T-helper 2 cell treated with Interferon-gamma antibody and Interleukin-4, amounts not matched to agents 5 μg/mL and 100 μg/mL, for 36 hours (primary cell): ENCODE results near the gene ATP6V0B.

Source experiments
- DNase-seq: peaks from one replicate; pipeline ENCODE4 v3.0.0; 2021; ENCODE audit warnings: low spot score
- H3K27ac Mint-ChIP-seq: one replicate; pipeline ENCODE4 v1.8.0; 2021; ENCODE audit warnings: mild to moderate bottlenecking, mixed read lengths
- H3K27me3 Mint-ChIP-seq: one replicate; pipeline ENCODE4 v1.8.0; 2021; ENCODE audit warnings: low read depth, mixed read lengths
- H3K36me3 Mint-ChIP-seq: one replicate; pipeline ENCODE4 v1.8.0; 2021; ENCODE audit warnings: low read depth, mixed read lengths
- H3K4me1 Mint-ChIP-seq: one replicate; pipeline ENCODE4 v1.8.0; 2021; ENCODE audit warnings: low read depth, mixed read lengths
- H3K4me3 Mint-ChIP-seq: one replicate; pipeline ENCODE4 v1.8.0; 2022; ENCODE audit warnings: mild to moderate bottlenecking, moderate library complexity, mixed read lengths
- H3K9me3 Mint-ChIP-seq: one replicate; pipeline ENCODE4 v1.8.0; 2021; ENCODE audit warnings: mixed read lengths

ATP6V0B gene

GRCh38 chr1:43979528-43980254, 4.9 kb downstream of the ATP6V0B start:
- Mint-ChIP-seq H3K27me3 (no peaks in the 10 kb centered on the region), H3K36me3 (peaks cover 29% of the 10 kb centered on the region), H3K9me3 (no peaks in the 10 kb centered on the region), H3K4me3 (peak overlapping the region; percentile 88), H3K27ac (peak overlapping the region; percentile 87), H3K4me1 (peaks cover 30% of the 10 kb centered on the region)
- DNase-seq = peak; percentile 44

DNA sequence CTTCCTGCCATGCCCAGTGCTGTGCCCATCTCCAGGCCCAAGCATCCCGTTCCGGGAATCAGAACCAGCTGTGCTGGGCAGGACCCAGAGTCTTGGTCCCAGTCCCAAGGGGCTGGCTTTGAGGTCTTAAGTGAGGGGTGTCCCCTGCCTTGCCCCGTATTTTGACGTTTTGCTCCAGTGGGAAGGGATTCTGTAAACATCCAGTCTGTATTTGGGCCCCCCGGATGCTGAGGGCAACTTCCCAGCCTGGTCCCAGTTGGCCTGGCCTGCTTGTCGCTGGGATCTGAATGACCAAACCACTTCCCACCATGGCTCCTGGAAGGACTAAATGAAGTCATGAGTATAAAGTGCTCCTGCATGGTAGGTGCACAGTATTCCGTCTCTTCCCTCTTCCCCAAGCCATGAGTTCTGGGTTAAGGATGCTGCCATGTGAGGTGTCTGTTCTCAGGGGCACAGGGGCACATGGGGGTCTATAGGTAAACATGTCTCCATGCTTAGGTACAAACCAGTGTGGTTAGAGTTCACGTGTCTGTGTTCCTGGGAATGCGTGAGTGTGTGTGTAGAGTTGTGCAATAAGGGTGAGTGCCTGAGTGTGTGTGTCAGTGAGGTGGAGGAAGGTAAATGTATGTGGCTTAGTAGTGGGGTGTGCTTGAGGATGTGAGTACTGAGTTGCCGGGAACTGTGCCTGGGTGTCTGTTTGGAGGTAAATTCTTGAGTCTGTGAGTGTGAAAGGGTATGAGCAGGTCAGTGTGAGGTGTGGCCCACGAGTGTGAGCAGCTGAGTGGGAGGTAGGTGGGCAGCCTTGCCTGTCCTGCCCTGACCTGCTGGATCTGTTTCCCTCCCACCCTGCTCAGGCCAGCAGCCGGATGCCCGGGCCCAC, 5.7 kb downstream of the ATP6V0B start:
- Mint-ChIP-seq H3K9me3 (no peaks in the 10 kb centered on the region), H3K36me3 (peaks cover 29% of the 10 kb centered on the region), H3K27ac (no peak overlapping the region), H3K4me3 (peak overlapping the region; percentile 88), H3K4me1 (peaks cover 30% of the 10 kb centered on the region), H3K27me3 (no peaks in the 10 kb centered on the region)
- no peak for DNase-seq

- Mint-ChIP-seq H3K27me3 (no peaks in the 10 kb centered on the region), H3K9me3 (no peaks in the 10 kb centered on the region), H3K27ac (no peak overlapping the region), H3K4me3 (no peak overlapping the region), H3K4me1 (peaks cover 25% of the 10 kb centered on the region), H3K36me3 (peaks cover 29% of the 10 kb centered on the region)
- DNase-seq = no peak
Observed at GRCh38 chr1:43981135-43981491, 6.4 kb downstream of the ATP6V0B start.

- H3K4me1 Mint-ChIP-seq = peaks cover 21% of the 10 kb centered on the region
- H3K27ac Mint-ChIP-seq = no peak overlapping the region
- H3K4me3 Mint-ChIP-seq = no peak overlapping the region
- H3K9me3 Mint-ChIP-seq = no peaks in the 10 kb centered on the region
- DNase-seq = no peak
- peaks cover 24% of the 10 kb centered on the region for H3K36me3 Mint-ChIP-seq
- no peaks in the 10 kb centered on the region for H3K27me3 Mint-ChIP-seq
Observed at GRCh38 chr1:43981636-43982035, 6.9 kb downstream of the ATP6V0B start.

DNA sequence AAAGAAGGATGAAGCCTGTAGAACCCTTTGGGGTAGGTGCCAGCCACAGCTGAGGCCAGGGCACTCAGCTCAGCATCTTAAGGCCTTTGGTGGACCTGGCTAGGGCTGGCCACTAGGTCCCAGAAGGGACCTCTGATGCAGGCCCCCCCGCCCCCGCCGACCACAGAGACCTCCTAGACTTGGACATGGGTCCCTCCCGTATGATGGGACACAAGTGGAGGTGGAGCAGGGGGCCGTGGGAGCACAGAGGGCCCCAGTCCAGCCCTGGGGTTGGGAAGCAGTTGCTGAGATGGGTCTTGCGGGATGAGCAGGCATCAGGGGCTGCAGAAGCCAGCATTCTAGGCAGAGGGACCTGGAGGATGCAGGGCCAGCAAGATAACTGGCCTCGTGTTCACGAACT, 7.5 kb downstream of the ATP6V0B start:
- Mint-ChIP-seq H3K4me3 (no peak overlapping the region), H3K27me3 (no peaks in the 10 kb centered on the region), H3K9me3 (no peaks in the 10 kb centered on the region), H3K36me3 (peaks cover 18% of the 10 kb centered on the region), H3K27ac (no peak overlapping the region), H3K4me1 (peaks cover 20% of the 10 kb centered on the region)
- no peak for DNase-seq

GRCh38 chr1:43982808-43983207, 8.0 kb downstream of the ATP6V0B start:
- no peak overlapping the region for H3K4me3 Mint-ChIP-seq
- DNase-seq = no peak
- no peaks in the 10 kb centered on the region for H3K27me3 Mint-ChIP-seq
- H3K36me3 Mint-ChIP-seq = peaks cover 13% of the 10 kb centered on the region
- no peaks in the 10 kb centered on the region for H3K9me3 Mint-ChIP-seq
- peaks cover 14% of the 10 kb centered on the region for H3K4me1 Mint-ChIP-seq
- no peak overlapping the region for H3K27ac Mint-ChIP-seq

DNA sequence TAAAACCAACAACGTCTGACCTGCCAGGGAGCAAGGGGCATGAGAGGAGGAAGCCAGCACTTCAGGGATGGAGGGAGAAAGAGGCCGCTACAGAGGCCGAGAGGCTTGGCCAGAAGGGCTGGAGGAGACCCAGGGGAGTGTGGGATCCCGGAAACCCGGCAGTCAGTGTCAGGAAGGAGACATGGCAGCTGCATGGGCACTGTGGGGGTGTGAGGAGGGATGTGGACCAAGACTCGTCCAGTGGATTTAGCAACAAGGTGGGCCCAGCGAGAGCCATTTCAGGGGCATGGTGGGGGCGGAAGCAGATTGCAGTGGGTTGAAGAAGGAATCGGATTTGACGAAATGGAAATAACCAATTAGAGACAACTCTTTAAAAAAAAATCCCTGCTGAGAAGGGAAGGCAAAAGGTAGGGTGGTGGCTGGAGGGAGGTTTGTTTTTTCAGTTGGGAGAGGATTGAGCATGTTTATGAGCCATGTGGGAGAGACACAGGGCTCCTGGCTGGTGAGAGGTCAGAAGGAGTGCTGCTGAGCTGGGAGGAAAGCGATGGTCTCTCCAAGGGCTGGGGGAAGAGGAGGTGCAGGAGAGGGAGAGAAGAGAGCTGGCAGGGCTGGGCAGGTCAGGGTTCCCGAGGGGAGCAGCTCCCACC, 8.6 kb downstream of the ATP6V0B start:
- DNase-seq = no peak
- Mint-ChIP-seq H3K27me3 (no peaks in the 10 kb centered on the region), H3K4me1 (peaks cover 13% of the 10 kb centered on the region), H3K9me3 (no peaks in the 10 kb centered on the region), H3K4me3 (no peak overlapping the region), H3K27ac (no peak overlapping the region), H3K36me3 (peaks cover 8% of the 10 kb centered on the region)

DNA sequence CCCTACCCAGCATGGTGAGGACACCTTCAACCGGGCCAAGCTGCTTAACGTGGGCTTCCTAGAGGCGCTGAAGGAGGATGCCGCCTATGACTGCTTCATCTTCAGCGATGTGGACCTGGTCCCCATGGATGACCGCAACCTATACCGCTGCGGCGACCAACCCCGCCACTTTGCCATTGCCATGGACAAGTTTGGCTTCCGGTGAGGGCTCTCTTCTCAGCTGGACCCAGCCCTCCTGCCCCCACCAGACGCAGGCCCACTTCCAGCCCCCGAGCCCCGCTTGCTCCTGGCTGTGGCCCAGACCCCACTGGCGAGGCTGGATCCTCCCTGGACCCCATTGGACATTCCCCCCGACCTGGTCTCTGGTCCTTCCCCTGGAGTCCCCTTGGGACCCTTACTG, 10.1 kb downstream of the ATP6V0B start:
- no peak overlapping the region for H3K27ac Mint-ChIP-seq
- no peak for DNase-seq
- H3K9me3 Mint-ChIP-seq = no peaks in the 10 kb centered on the region
- no peaks in the 10 kb centered on the region for H3K27me3 Mint-ChIP-seq
- H3K4me3 Mint-ChIP-seq = no peak overlapping the region
- H3K36me3 Mint-ChIP-seq = peaks cover 4% of the 10 kb centered on the region
- peaks cover 10% of the 10 kb centered on the region for H3K4me1 Mint-ChIP-seq

DNA sequence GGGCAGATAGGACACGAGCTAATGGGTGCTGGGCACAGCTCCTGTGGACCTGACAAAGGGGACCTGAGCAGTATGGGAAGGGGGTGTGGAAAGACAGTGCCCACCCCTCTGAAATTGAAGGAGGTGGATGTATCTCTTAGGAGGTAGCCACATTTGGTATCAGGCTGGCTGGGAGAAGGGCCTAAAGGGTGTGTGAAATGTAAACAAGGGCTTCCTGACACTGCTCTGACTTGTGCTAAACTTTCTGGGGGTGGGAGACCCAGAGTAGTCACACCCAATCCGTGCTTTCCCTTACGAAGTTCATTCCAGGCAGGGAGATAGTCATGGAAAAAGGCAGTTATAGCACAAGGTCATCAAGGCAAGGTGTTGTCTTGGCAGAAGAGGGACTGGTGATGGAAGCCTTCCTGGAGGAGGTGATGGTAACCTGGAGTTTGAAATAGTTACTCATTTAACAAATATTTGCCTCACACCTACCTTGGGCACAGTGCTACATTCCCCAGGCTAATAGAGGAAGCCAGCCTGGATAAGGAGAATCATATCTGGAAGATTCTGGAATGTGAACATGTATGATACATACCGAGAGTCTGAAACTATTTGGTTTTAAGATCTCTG, 11.3 kb downstream of the ATP6V0B start:
- no peaks in the 10 kb centered on the region for H3K27me3 Mint-ChIP-seq
- no peak for DNase-seq
- H3K4me1 Mint-ChIP-seq = peaks cover 4% of the 10 kb centered on the region
- no peaks in the 10 kb centered on the region for H3K9me3 Mint-ChIP-seq
- no peak overlapping the region for H3K4me3 Mint-ChIP-seq
- no peak overlapping the region for H3K27ac Mint-ChIP-seq
- H3K36me3 Mint-ChIP-seq = peaks cover 3% of the 10 kb centered on the region

DNA sequence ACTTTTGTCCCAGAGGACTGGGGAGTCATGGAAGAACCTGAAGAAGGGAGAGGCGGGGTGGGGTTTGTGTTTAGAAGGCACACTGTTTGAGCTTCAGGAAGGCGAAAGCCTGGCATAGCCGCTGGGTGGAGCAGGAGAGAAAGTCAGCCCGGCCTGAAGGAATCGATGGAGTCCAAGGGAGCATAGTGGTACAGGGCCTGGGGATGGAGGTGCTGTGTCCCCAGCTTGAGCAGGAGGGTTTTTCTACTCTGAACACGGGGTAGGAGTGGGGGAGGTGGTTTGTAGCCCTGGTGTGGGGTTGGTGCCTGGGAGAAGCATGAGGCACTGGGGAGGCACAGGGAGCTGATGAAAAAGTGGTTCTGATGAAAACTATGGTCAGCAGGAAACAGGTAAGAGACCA, 12.0 kb downstream of the ATP6V0B start:
- no peak for DNase-seq
- Mint-ChIP-seq H3K27ac (no peak overlapping the region), H3K4me1 (peaks cover 7% of the 10 kb centered on the region)

GRCh38 chr1:43987159-43987902, 12.6 kb downstream of the ATP6V0B start:
- H3K9me3 Mint-ChIP-seq = no peaks in the 10 kb centered on the region
- no peak for DNase-seq
- H3K36me3 Mint-ChIP-seq = peaks cover 3% of the 10 kb centered on the region
- no peak overlapping the region for H3K4me3 Mint-ChIP-seq
- peaks cover 11% of the 10 kb centered on the region for H3K4me1 Mint-ChIP-seq
- no peak overlapping the region for H3K27ac Mint-ChIP-seq
- no peaks in the 10 kb centered on the region for H3K27me3 Mint-ChIP-seq

More for the DNA sequence above, 12.0 kb downstream of the ATP6V0B start:
- no peaks in the 10 kb centered on the region for H3K27me3 Mint-ChIP-seq
- no peak overlapping the region for H3K4me3 Mint-ChIP-seq
- peaks cover 3% of the 10 kb centered on the region for H3K36me3 Mint-ChIP-seq
- H3K9me3 Mint-ChIP-seq = no peaks in the 10 kb centered on the region

DNA sequence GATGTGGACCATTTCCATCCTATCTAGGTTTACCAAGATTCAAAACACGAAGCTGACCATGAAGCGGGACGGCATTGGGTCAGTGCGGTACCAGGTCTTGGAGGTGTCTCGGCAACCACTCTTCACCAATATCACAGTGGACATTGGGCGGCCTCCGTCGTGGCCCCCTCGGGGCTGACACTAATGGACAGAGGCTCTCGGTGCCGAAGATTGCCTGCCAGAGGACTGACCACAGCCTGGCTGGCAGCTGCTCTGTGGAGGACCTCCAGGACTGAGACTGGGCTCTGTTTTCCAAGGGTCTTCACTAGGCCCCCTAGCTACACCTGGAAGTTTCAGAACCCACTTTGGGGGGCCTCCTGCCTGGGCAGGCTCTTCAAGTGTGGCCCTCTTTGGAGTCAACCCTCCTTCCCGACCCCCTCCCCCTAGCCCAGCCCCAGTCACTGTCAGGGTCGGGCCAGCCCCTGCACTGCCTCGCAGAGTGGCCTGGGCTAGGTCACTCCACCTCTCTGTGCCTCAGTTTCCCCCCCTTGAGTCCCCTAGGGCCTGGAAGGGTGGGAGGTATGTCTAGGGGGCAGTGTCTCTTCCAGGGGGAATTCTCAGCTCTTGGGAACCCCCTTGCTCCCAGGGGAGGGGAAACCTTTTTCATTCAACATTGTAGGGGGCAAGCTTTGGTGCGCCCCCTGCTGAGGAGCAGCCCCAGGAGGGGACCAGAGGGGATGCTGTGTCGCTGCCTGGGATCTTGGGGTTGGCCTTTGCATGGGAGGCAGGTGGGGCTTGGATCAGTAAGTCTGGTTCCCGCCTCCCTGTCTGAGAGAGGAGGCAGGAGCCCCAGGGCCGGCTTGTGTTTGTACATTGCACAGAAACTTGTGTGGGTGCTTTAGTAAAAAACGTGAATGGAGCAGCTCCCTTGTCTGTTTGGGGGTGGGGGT, 15.8 kb downstream of the ATP6V0B start:
- Mint-ChIP-seq H3K4me1 (peaks cover 16% of the 10 kb centered on the region), H3K4me3 (peak overlapping the region; percentile 94), H3K9me3 (no peaks in the 10 kb centered on the region), H3K27me3 (no peaks in the 10 kb centered on the region), H3K36me3 (no peaks in the 10 kb centered on the region), H3K27ac (no peak overlapping the region)
- no peak for DNase-seq

GRCh38 chr1:43991200-43991475, 16.4 kb downstream of the ATP6V0B start:
- Mint-ChIP-seq H3K27ac (no peak overlapping the region), H3K9me3 (no peaks in the 10 kb centered on the region), H3K4me1 (peaks cover 16% of the 10 kb centered on the region), H3K27me3 (no peaks in the 10 kb centered on the region), H3K4me3 (peak overlapping the region; percentile 94), H3K36me3 (no peaks in the 10 kb centered on the region)
- DNase-seq = no peak
